ENCODE measurements around the gene DNAJC5G.

The DNAJC5G gene, protein sequence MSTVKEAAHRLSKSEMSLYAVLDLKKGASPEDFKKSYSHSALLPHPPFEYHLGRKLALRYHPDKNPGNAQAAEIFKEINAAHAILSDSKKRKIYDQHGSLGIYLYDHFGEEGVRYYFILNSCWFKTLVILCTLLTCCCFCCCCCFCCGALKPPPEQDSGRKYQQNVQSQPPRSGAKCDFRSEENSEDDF

DNA sequence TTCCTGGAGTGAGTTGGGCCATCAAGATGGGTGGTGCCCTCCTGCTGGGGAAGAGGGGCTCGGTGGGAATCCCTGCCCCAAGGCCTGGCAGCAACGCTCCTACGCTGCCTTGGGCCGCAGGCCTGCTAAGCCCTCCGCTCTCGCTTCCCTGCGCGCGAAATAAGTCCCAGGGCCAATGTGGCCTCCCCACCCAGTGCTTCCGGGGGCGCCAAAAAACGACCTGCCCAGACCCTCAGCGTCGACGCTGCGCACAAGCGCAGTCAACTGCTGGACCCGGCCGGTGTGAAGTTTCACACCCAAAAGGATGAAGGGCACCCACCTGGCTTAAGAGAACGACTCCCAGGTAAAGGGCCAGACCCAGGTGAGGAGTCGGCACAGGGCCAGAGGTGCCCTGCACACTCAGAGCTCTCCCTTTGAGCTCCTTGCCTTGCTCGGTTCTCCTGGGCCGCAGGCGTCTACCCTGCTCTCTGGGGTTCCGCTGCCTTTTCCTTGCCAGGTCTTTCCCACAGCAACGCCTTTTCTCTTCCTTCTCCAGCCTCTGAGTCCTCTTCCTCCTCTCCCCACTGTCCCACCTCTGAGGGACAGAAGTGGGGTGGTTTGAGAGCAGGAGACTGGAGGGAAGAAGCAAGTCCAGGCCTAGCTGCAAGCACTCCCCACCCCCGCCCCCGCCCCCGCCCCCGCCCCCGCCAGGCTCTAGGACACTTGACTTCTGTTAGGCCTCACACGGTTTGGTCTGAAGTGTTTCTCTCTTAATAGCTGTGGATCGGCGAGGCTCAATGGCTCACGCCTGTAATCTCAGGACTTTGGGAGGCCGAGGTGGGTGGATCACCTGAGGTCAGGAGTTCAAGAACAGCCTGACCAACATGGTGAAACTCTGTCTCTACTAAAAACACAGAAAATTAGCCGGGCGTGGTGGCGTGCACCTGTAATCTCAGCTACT lies at the start of gene DNAJC5G:
Gene DNAJC5G, plus strand, starts transcription at position 223 of the 940 bp plus-strand sequence. CDS start 1,296 bp downstream, outside the sequence.
- no peak for DNase-seq

DNA sequence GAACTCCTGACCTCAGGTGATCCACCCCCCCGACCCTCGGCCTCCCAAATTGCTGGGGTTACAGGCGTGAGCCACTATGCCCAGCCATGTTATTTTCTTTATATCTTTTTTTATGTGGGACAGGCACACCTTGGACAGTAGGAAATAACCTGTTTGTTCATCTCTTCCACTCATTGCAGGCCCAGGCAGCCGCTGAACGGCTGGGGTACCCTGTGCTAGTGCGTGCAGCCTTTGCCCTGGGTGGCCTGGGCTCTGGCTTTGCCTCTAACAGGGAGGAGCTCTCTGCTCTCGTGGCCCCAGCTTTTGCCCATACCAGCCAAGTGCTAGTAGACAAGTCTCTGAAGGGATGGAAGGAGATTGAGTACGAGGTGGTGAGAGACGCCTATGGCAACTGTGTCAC lies 49.7 kb upstream of the DNAJC5G start:
- no peak for DNase-seq

DNA sequence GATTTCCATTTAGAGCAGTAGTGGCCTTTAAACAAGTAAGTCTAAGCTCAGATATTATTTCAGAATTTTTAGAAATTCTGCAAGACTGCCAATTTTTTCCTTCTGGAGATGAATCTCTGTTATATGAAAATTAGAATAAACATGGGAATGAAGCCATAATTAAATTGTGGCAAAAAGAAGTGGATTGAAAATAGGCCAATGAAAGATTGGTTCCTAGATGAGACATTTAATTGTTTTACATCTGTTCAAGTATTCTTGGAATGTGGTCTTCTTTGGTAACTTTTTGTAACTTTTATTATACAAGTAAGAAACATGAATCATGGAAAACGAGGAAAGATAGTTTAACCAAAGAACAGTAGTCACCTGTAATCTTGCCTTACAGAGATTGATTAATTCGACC lies 47.7 kb upstream of the DNAJC5G start:
- no peak for DNase-seq

DNA sequence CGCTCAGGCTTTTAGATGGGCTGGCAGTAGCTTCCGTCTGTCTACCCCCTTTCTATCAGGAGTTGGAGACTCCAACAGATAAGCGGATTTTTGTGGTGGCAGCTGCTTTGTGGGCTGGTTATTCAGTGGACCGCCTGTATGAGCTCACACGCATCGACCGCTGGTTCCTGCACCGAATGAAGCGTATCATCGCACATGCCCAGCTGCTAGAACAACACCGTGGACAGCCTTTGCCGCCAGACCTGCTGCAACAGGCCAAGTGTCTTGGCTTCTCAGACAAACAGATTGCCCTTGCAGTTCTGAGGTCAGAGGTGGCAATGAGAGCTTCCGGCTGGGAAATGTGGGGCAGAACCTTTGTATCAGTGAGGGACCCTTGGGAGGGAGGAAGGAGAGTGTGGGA lies 43.3 kb upstream of the DNAJC5G start:
- no peak for DNase-seq

DNA sequence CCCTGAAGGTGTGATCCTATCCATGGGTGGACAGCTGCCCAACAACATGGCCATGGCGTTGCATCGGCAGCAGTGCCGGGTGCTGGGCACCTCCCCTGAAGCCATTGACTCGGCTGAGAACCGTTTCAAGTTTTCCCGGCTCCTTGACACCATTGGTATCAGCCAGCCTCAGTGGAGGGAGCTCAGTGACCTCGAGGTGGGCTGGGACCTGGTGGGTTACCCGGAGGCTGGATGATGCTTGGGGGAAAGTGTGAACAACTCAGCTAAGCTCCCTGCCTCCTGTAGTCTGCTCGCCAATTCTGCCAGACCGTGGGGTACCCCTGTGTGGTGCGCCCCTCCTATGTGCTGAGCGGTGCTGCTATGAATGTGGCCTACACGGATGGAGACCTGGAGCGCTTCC lies 41.9 kb upstream of the DNAJC5G start:
- DNase-seq, result no peak

DNA sequence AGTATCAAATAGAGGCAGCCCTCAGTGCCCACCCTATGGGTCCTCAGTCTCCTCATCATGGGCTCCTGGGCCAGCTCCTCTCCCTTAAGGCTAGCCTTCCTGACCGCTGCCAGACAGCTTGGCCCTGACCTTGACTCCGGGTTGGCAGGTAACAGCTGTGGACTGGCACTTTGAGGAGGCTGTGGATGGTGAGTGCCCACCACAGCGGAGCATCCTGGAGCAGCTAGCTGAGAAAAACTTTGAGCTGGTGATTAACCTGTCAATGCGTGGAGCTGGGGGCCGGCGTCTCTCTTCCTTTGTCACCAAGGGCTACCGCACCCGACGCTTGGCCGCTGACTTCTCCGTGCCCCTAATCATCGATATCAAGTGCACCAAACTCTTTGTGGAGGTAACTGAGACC lies 39.1 kb upstream of the DNAJC5G start:
- DNase-seq, result no peak

DNA sequence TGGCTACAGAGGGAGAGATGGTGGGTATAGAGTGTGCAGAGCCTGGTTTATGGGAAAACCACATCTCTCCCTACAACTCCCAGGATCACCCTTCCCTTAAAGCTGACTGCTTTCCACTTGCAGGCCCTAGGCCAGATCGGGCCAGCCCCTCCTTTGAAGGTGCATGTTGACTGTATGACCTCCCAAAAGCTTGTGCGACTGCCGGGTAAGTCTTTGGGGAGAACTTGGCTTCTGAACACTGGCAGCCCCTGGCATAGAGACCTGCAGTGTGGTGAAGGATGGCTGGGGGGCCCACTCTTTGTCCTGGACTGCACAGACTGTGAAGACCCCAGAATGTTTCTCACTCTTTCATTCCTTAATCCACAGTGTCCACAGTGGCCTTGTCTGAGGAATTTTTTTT lies 38.6 kb upstream of the DNAJC5G start:
- no peak for DNase-seq

DNA sequence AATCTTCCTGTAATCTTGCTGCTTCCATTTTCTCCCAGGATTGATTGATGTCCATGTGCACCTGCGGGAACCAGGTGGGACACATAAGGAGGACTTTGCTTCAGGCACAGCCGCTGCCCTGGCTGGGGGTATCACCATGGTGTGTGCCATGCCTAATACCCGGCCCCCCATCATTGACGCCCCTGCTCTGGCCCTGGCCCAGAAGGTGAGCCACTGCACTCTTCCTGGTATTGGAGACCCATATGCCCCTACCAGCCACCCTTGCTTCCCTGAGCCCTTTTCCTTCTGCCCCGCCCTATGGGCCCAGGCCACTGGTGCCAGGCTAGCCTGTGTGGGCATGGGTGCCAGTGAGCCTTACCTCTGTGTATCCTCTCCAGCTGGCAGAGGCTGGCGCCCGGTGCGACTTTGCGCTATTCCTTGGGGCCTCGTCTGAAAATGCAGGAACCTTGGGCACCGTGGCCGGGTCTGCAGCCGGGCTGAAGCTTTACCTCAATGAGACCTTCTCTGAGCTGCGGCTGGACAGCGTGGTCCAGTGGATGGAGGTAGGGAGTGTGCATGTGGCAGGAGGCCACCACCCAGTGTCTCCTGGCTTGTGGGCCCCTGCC lies 37.8 kb upstream of the DNAJC5G start:
- no peak for DNase-seq

DNA sequence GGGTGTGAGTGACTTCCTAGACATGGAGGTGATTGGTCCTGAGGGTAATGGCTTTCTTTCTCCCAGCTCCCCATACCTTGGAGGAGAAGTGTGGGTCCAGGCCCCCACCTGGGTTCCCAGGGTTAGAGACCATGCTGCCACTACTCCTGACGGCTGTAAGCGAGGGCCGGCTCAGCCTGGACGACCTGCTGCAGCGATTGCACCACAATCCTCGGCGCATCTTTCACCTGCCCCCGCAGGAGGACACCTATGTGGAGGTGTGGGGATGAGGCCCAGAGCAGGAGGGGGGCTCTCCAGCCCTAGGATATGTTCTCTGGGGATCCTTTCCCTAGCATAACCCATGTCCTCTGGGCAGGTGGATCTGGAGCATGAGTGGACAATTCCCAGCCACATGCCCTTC lies 36.3 kb upstream of the DNAJC5G start:
- DNase-seq, result no peak

DNA sequence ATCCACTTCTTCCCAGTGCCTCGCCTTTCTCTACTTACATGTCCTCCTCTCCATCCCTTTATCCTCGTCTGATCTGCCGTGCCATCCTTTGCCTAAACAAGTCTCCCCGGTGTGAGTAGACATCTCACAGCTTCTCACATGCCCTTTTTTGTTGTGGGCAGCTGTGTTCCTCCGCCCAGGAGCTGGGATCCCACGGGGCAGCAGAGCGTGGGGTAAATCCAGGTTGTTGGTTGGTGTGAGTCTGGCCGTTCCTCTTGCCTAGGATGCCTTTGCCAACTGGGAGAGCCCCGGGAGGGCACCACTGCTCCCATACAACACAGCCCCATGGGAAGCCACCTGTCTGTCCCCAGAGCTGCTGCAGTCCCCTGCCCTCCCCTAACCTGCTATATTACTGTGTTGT lies 34.8 kb upstream of the DNAJC5G start:
- no peak for DNase-seq

DNA sequence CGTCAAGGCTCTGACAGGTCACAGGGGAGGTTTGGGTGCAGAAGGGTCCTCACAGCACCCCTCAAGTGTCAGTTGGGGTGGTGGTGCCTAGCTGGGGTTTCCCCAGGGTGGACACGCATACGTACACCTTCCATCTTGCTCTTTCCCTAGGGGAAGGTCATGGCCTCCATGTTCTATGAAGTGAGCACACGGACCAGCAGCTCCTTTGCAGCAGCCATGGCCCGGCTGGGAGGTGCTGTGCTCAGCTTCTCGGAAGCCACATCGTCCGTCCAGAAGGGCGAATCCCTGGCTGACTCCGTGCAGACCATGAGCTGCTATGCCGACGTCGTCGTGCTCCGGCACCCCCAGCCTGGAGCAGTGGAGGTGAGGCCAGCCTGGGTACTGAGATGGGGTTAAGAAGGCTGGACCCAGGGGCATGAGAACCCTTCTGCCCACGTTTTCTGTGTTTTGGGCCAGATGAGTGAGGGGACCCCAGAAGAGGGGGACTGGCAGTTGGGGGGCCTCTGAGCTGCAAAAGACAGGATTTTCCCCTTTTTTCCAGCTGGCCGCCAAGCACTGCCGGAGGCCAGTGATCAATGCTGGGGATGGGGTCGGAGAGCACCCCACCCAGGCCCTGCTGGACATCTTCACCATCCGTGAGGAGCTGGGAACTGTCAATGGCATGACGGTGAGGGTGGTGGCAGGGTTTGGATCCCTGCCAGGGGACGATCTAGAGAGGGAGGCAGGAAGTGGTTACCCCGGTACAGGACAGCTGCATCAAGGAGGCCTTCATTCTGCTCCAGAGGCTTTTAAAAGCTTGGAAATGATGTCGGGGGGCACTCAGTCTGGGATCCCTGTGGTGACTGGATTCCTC lies 33.2 kb upstream of the DNAJC5G start:
- DNase-seq, result no peak

DNA sequence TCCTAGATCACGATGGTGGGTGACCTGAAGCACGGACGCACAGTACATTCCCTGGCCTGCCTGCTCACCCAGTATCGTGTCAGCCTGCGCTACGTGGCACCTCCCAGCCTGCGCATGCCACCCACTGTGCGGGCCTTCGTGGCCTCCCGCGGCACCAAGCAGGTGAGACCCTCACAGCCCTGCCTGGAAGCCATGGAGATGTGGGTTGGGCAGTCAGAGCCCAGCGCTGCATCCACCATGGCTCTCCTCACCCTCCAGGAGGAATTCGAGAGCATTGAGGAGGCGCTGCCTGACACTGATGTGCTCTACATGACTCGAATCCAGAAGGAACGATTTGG lies 32.6 kb upstream of the DNAJC5G start:
- DNase-seq, result no peak

DNA sequence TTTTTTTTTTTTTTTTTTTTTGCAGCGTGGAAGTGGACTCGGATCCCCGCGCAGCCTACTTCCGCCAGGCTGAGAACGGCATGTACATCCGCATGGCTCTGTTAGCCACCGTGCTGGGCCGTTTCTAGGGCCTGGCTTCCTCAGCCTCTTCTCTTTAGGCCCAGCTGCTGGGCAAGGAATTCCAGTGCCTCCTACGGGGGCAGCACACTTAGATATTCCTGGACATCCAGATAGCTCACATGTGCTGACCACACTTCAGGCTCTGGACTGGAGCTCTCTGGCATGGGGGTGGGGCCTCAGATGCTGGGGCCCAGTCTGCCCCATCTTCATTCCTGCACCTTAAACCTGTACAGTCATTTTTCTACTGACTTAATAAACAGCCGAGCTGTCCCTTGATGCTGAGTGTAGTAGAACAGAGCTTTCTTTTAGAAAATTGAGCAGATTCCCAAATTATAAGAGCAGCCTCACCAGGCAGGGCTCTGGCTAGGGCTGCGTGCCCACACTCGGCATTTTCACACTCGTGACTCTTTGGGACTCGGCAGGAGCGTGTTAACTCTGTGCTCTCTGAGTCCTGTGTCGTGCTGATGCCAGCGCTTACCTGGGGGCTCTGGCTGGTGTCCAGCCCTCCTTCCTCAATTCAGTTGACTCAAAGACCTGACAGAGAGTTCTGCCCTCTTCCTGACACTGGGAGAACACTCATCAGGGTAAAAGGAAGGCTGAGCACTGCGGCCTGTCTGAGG lies 31.7 kb upstream of the DNAJC5G start:
- DNase-seq, result no peak

DNA sequence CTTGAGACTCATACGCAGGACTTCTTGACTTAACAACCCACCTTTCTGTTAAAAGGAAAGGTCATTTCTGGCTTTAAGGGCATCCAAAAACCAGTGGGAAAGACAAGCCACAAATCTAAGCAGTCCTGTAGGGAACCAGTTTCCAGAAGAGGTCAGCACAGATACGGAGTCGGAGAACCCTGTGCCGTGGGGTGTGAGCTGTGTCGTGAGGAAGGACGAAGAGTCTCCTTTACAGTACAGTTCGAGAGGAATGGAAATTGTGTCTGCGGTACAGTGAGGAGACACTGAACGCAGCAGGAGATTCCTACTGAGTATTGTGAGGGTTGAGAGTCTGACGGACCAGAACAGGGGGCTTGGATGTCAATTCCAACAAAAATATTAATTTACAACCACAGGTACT lies 30.1 kb upstream of the DNAJC5G start:
- no peak for DNase-seq

DNA sequence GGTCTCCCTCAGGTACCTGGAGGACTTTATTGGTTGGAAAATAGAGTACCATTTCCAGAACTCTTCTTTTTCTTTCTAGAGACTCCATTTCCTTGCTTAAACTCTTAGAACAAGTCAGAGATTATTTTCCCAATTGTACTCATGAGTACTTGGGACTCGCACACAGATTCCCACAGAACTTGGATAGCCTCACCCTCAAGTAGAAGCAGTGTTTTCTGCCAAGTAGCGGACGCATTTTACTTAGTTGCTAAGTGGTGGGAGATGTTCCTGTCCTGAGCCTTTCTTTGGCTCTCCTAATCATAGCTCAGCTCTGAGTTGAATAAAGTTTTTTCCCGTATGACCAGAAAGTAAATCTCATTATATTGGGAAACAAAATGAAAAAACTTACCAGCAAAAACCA lies 29.6 kb upstream of the DNAJC5G start:
- DNase-seq, result no peak

DNA sequence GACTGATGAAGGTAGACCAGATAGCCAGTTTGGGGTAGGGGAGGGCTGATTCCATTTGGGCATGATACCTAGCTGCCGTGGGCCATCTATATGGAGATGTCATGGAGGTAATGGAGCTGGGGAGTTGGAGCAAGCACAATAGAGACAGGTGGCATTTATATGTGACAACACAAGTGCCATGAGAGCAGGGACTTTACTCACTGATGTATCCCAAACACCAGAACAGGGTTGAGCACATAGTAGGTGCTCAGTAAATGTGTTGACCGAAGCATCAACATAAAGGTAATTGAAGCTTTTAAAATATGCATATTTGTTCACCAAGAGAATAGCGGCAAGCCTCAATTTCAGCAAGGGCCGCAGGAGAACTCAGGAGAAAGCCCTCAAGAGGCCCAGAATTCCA lies 27.3 kb upstream of the DNAJC5G start:
- no peak for DNase-seq

DNA sequence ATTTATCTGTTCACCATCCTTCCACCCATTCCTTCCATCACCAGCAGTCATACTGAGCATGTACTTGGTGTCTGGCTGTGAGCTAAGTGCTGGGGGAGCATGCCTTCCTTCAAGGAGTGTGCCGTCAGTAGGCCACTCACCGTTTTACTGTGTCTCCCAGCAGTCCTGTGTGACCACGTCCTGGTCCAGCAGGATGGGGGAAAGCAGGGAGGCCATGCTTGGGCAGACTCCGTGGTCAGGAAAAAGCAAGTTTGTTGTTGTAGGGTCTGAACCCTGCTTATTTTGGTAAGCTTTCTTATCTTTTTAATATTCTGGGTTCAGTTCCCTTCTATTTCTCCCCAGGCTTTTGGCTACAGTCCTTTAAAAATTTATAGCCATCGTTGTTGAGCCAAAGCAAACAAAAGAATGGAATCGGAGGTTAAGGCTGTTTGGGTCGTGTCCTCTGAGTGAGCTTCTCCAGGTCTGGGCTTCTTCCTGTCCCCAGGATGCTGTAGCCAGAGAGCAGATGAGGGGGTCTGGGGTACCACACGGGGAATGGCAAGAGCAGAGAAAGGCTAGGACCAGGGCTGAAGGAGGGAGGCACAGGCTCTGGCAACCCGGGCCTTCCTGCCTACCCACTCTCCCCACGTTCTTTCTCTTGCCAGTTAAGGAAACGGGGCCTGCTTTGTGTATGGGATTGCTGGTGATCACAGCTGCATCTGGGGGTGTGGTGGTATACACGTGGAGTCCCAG lies 25.9 kb upstream of the DNAJC5G start:
- no peak for DNase-seq

DNA sequence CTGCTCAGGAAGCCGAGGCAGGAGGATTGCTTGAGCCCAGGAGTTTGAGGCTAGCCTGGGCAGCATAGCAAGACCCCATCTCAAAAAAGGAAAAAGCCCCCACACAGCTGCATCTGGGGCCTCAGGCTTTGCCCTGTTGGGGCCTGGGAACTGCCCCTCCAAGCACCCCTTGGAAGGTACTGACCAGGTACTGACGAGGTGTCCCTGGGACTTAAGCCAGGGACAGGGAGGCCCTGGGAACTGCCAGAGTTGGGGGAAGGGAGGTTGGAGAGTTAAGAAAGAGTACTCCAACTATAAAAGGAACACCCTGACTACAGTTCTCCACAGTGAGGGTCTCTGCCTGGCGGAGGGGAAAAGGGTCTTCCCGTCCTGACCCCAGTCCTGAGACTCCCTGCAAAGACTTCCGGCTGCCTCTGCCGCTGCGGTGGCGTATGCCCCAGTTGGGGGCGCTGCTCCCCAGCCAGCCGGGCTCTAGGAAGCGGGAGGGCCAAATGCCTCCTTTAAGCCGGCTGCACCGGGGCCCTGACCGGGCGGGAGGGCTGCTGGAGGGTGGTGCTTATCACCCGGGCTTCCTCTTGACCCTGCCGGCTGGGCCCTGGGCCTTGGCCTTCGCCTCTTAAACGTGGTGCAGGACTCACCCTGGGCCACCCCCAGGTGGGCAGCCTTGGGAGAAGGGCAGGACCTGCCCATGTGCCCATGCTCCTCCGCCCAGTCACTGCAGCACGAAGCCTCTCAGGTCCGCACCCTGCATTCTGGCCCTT lies 25.2 kb upstream of the DNAJC5G start:
- DNase-seq, result peak; percentile 8

DNA sequence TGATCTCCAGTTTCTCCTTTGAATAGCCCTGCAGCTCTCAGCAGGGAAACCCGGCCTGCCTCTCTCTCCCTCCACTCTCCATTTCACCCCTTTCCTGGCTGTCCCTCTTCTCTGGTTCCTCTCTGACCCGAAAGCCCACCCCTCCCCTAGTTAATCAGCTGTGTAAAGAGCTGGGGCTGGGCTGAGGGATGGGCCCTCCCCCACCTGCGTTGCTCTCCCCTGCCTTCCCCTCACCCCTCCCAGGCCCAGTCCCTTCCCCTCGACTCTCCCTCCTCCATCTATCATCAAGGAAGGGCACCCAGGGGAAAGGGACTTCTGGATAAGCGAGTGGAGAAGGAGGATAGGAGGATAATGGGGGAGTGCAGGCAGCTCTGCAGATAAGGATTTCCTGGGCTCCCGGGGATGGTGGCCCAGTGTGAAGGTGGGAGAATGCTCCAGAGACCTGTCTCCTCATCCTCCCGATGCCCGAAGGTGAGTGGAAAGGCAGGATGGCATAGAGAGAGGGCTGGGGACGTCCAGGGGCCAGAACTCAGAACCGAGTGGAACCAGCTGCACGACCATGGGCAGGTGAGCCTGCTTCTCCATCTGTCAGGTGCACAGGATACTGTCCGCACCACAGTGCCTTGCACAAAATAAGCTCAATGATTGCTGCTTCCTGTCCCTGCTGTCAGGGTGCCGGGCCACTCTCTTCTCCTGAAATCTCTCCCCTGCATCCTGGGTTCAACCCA lies 24.4 kb upstream of the DNAJC5G start:
- no peak for DNase-seq

DNA sequence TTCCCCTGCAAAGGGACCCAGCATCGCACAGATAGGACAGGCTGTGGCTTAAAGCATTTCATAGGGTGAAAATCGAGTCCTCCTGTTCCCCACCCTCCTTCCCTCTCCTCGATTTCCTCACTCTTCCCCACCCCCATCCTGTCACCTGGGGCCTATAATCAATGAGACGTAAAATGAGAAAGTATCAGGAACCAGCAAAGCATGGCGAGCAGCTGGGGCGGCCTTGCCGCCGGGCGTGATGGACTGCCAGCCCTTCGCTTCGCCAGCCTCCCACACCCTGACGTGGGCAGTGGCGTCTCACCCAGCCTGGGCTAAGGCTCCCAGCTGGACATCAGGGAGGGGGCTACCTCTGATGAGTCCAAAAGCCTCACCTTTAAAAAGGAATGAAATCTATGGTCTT lies 23.5 kb upstream of the DNAJC5G start:
- DNase-seq, result no peak

All from NCI-H510A treated with DMSO at 0.1 percent for 48 hours (cell line).